T follicular helper cell (primary cell): ENCODE data around the gene RNPEP.
"Not testable (repeated sequence)": the region's sequence is repeated elsewhere in the genome, so short reads cannot be mapped to it uniquely, and the experiment has no call there.

ENCODE experiments used
- DNase-seq: peaks from one replicate; pipeline ENCODE4 v3.0.0-alpha.2; 2020; ENCODE audit warnings: low read depth

RNPEP gene

DNA sequence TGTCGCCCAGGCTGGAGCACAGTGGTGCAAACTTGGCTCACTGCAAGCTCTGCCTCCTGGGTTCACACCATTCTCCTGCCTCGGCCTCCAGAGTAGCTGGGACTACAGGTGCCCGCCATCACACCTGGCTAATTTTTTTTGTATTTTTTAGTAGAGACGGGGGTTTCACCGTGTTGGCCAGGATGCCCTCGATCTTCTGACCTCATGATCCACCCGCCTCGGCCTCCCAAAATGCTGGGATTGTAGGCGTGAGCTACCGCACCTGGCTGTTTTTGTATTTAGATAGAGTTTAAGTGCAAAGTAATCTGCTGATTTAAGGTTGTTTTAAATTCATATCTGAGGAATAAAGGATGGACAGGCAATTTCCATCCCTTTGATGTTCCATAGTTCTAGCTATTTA lies 20.1 kb upstream of the RNPEP start:
- DNase-seq: not testable (repeated sequence)

DNA sequence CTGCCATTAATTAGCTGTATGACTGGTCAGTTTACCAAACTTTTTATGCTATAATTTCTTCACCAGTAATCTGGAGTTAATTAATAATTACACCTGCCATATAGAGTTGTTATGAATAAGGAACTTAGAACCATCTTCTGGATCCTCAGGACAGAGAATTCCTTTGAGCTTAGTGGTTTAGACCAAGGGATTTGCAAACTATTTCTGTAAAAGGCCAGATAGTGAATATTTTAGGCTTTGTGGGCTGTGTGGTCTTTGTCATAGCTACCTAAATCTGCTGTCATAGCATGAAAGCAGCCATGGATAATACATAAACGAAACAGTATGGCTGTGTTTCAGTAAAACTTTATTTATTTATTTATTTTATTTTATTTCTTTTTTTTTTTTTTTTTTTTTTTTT lies 18.2 kb upstream of the RNPEP start:
- DNase-seq: no peak

DNA sequence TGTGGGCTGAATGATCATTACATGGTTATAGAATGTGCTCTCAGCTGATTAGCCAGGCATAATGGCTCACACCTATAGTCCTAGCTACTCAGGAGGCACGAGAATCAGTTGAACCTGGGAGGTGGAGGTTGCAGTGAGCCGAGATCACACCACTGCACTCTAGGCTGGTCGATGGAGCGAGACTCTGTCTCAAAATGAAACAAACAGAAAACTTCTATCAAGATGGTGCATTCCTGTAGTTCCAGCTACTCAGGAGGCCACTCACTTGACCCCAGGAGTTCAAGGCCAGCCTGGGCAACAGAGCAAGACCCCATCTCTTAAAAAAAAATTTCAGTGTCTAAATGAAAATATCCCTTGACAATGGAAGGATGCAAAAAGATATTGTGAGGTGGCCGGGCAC lies 16.3 kb upstream of the RNPEP start:
- DNase-seq: no peak

DNA sequence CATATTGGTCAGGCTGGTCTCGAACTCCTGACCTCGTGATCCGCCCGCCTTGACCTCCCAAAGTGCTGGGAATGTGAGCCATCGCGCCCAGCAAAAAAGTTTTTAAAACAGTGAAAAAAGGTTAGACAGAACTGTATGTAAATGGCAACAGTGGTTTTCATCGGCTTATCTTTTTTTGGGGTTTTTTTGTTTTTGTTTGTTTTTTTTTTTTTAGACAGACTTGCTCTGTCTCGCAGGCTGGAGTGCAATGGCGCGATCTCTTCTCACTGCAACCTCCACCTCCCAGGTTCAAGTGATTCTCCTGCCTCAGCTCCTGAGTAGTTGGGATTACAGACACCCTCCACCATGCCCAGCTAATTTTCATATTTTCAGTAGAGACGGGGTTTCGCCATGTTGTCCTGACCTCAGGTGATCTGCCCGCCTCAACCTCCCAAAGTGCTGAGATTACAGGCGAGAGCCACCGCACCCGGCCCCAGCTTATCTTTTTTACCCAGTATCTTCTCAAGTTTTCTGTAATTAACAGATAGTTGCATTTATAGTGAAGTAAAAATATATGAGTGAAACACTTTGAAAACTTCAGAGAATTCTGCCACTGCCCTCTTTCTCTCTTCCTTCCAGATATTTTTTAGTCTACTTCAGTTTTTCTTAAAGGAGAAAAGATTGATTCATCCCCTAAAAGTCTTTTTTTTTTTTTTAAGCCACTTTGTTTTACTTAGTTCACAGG lies 14.1 kb upstream of the RNPEP start:
- no peak for DNase-seq

DNA sequence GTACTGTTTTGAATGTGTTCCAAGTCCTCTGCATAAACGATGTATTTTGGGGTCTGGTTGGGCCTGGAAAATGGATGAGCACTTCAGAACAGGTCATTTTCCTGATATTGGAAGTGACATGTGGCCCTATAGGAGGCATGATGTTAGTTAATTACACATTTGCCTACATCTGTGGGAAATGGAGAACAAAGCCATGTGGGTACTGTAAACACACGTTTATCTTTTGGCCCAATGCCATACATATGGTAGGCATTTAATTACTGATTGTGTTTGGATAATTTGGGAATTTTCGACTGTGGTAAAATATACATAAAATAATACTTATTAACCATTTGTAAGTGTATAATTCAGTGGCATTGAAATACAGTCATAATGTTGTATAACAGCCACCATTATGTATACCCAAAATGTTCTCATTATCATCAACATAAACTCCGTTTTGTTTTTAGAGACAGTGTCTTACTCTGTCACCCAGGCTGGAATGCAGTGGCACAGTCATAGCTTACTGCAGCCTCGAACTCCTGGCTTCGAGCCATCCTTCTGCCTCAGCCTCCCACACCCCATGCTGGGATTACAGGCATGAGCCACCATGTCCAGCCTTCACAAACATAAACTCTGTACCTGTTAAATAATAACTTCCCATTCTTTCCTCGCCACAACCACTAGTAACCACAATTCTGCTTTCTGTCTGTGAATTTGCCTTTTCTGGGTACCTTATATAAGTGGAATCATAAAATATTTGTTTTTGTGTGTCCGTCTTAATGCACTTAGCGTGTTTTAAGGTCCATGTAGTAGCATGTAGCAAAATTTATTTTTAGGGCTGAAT lies 11.9 kb upstream of the RNPEP start:
- DNase-seq: no peak

DNA sequence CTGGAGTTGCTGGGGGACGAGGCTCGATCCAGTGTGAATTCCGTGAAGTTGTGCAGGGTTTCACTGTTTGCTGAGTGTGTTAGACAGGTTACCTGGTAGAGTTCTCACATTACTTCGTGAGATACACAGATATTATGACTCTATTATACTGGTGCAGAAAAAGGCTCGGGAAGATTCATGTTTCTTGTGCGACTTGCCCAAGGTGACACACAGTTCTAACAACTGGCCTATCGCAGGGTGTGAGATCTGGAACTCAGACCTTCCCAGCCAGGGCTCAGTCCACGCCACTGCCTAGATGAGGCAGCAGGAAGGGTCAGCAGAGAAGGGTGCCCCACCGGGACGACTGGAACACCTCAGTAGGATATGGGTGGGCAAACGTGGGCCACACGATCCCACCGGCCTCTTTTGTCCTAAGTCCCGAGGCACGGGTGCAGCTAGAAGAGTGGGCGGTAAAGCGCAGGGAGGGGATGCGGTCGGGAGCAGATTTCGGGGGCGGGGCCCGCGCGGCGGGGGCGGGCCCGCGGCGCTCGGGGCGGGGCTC lies 296 bp upstream of the RNPEP start:
- DNase-seq: peak; percentile 42

DNA sequence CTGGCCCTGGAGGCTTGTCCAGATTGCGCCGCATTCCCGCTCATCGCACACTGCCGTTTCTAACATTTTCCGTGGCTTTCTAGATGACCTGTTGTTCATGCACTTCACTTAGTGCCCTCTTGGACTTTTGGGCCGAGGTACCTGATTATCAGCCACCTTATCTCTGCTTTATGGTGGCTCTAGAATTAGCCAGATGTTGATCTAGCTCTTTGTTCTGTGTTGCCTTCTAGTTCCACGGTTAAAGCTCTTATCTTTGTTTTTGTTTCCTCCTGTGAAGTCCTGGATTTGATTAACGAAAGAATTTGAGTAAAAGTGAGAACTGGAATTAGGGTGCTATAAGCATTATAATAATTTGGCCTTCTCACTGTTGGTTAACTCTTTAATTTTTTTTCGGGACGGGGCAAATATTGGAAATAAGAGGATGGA lies 945 bp downstream of the RNPEP start:
- no peak for DNase-seq

DNA sequence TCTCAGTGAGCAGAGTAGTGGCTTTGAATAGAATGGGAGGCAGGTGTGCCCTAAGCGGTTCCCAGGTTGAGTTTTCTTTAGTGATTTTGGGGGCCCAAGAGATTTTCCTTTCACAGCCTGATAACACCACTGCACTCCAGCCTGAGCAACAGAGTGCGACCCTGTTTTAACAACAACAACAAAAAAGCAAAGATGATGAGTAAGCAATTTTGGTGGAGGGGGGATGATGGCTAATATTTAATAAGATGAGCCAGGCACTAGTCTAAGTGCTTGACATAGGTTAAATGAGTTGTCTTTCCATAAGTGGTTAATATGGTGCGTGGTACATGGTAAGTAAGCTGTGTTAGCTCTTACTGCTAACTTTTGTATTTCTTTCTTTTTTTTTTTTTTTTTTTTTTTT lies 2.0 kb downstream of the RNPEP start:
- no peak for DNase-seq

DNA sequence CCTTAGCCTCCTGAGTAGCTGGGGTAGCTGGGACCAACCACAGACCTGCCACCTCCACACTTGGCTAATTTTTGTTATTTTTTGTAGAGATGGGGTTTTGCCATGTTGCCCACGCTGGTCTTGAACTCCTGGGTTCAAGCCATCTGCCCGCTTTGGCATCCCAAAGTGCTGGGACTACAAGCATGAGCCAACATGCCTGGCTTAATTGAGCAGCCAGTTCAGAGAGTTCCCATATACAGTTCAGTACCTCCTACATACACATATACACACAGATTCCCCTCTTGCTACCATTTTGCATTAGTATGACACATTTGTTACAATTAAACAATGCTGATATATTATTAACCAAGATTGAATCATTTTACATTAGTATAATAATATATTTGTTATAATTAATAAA lies 2.9 kb downstream of the RNPEP start:
- DNase-seq: no peak

DNA sequence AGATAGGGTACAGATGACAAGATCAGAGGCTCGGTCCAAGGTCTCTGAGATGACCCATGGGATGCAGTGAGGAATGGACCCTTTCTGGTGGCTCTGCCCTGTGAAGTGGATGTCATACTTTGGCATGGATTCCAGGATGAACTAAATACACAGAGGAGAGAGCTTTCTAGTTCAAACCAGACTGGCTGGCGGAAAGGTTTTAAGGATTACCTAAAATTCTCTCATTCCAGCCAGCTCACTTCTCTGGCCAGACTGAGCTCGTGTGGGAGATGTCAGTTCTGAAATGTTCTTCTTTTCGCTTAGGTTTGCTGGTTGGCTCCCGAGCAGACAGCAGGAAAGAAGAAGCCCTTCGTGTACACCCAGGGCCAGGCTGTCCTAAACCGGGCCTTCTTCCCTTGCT lies 6.2 kb downstream of the RNPEP start:
- DNase-seq: no peak

DNA sequence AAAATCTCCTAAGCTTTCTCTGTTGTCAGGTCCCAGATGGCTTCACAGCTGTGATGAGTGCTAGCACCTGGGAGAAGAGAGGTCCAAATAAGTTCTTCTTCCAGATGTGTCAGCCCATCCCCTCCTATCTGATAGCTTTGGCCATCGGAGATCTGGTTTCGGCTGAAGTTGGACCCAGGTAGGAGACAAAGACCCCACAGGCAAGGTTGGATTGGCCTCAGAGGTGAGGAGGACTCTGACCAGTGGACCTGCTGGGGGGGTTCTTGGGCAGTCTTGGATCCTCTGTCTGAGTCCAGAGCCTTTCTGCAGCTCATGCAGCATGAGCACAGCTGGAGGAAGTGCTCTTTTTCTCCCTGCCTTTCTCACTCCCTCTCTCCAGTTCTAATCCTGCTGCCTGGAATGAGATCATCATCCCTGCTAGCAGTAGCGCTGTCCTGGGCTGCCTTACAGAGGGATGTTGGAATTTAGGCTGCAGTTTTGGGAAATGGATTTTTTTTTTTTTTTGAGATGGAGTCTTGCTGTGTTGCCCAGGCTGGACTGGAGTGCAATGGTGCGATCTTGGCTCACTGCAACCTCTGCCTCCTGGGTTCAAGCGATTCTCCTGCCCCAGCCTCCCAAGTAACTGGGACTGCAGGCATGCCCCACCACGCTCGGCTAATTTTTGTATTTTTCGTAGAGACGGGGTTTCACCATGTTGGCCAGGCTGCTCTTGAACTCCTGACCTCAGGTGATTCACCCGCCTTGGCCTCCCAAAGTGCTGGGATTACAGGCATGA lies 7.1 kb downstream of the RNPEP start:
- DNase-seq: no peak

DNA sequence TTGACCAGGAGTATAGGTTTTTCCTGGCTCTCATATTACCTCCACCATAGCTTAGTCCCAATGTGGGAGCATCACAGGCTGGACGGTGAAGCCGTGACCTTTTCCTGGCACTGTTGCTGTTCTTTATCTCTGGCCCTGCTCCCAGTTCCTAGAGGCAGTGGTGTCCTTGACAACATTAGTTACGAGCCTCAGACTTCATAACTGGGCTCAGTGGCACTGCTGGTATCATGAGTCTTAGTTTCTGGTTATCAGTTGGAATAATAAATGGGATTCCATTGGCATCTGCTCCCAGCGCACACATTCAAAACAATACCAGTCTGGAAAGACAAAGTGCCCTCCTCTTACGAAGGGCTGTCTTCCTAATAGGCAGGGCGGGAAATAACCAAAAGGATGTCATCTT lies 8.0 kb downstream of the RNPEP start:
- no peak for DNase-seq

DNA sequence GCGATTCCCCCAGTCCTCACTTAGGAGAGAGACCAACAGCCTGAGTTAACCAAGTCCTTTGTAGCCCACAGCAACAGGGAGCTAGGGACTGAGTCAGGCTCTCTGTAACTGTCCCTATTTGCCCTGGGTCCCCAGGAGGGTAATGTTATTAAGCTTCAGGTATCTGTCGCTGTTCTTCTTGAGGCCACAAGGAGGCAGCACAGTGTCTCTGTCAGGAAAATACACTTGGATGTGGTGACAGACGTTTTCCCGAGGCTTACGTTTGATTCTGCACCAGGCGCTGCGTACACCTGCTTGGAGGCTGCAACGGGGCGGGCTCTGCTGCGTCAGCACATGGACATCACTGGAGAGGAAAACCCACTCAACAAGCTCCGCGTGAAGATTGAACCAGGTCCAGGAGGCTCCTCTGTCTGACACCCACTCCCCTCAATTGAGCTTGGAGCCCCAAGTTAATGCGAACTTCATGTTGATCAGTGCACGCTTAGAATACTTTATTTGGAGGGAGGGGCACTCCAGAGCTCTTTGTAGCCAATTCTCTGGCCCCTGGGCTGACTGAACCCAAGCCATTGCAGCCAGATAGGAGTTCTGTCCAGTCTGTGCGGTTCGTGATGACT lies 17.3 kb downstream of the RNPEP start:
- DNase-seq: no peak

DNA sequence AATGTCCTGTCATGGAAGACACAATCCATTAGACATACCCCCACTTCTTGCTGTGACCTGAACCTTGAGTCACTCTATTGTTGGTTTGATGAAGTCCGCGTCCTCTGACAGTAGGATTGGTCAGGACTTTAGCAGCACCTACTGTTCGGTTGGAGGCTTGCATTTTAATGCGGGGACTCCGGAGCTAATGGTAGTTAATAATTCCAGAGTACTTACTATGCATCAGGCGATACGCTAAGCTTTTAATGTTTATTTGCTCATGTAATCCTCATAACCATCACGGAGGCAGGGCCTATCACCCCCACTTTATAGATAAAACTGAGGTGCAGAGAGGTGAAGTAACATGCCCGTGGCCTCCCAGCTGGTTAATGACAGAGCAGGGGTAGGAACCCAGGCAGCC lies 20.1 kb downstream of the RNPEP start:
- no peak for DNase-seq

DNA sequence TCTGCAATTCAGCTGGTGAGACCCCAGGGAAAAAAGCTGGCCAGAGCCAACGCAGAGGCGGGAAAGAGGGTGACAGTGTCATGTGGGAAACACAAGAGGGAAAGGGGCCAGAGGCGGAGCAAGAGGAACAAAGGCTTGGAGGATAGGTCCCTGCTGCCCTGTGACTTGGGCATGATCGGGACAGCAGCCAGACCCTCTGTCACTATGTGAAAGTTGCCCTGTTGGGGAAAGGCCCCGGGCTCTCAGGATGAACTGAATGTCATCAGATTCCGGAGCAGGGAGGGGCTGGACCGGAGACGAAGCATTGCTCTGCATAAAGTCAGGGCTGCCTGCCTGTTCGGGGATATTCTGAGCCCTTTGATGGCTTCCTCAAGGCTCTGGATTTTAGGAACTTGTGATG lies 22.3 kb downstream of the RNPEP start:
- no peak for DNase-seq

DNA sequence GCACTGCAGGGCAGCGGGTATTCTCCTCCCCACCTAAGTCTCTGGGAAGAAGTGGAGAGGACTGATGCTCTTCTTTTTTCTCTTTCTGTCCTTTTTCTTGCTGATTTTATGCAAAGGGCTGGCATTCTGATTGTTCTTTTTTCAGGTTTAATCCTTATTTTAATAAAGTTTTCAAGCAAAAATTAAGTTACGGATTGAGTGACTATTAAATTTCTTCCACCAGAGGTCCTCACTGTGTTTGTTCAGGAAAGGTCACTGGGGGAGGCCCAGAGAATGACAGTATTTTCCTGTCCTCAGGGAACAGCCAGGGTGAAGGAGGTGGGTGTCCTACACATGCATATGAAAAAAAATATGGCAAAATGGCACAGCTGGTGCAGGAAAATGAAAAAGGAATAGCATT lies 23.5 kb downstream of the RNPEP start:
- DNase-seq: no peak

DNA sequence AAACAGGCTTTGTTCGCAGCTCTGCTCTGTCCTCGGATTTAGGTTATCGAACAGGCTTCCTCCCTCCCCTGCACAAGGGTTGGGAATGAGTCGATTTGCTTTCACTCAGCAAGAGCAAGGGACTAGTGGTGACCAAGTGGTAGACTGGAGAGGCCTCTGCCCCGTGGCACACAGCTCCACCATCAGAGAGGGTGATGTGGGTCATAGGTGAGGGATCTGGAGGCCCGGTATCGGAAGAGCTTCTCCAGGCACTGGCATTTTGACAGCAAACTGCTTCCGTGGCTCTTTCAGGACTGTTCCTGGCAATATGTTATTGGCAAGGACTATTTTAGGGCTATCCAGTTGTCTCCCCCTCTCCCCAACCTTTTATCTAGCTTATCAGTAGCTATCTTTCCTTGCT lies 24.9 kb downstream of the RNPEP start:
- no peak for DNase-seq

DNA sequence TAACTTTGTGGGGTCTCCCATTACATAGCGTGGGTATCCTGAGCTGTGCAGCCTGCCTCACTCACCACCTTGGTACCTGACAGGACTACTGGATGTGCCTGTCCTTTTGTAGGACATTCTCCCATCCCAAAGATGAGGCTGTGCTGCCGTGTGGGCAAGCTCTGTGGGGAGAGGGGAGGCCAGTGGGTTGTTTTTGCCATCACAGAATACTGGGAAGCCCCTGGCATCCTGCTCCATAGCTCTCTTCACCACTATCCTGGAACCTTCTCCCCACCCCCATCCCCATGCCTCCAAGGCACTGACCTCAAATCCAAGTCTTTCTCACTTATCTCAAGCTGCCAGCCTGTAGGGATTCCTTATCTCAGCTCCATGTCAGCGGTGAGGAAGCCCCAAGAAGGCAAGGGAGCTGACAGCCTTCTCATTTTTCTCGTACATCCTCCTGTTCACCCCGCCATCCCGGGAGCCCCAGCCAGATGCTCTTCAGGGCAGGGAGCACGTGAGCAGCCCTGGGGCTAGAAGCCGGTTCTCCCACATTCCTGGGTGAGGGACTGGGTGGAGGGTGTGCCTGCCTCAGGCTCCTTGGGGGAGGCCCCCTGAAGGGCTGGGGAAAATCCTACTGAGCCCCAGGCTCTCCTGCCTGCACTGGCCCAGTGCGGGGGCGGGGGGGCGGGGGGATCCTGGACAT lies 25.5 kb downstream of the RNPEP start:
- DNase-seq: no peak

DNA sequence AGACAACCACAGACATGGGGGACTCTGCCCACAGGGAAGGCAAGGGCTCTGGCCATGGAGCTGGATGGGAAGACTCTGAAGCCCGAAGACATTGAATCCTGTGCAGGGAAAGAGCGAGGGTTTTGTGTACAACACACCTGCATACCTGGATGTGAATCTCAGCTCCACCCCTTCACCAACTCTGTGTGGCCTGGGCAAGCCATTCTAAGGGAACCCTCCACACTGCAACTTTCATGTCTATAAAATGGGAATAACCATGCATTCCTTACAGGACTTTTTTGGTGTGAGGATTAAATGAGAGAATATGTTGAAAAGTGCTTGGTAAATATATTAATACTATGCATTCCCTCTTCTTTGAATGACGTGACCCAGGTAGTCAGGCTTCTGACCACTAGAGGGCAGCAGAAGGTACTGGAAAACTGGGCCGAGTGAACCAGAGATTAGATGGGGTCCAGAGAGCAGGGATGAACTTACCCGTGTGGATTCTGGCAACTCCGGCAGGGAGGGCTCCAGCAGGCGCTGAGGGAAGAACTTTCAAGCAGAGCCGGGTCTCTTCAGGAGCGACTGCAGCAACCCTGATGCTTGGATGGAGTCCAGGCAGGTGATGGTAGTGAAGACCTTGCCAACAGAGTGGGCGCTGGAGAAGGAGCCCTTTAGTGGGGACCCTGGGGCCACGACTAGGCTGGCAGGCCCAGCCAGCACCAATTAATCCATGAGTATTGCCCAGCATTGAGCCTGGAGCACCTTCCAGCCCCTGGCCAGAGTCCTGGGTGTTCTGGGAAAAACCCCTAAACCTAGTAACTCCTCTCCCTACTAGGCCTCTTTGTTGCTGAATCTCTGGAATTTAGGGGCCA lies 27.1 kb downstream of the RNPEP start:
- DNase-seq: peak; percentile 45

DNA sequence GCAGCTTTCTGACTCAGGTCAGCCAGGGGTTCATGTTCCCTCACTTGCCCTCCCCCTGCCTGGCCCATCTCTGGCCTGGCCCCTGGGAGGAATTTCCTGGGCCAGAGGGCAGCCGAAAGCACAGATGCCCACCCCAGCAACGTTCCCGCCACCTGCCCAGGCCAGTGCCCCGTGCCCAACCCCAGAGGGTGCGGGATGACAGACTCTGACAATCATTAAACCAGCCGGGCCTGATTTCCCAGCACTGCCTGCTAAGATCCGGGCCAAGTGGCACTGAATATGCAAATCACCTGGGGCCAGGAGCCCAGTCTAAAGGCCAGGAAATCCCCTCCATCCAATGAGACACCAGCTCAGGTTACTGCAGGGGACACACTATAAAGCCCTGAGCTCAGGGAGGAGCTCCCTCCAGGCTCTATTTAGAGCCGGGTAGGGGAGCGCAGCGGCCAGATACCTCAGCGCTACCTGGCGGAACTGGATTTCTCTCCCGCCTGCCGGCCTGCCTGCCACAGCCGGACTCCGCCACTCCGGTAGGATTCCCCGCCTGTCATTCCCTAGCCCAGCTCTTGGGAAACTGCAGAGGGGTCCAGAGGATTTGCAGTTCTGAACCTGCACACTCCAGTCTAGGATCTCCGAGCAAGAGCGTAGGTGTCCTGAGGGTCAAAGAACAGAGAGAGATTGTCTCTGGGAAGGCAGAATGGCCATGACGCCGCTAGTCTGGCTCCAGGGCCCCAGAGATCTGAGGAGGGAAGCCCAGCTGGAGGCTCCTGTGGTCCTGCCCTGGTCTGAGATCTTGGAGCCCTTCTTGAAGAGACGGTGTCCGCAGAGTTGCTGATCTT lies 27.9 kb downstream of the RNPEP start, which contains the start of gene ELF3:
Gene ELF3 (plus strand): TSS at position 408 of the 836 bp plus-strand sequence. CDS start 550 bp downstream, outside the sequence.
- no peak for DNase-seq
